Progenitor cell of endocrine pancreas (in vitro differentiated cells): Measurements from ENCODE around the gene GCNA. TPM values are rescaled to one million over a fixed set of nuclear protein-coding genes. Genes with fewer than 3 reads are reported as not detected.
A peak's percentile ranks its signal among the peaks of the same experiment; 100 is the strongest.

Experiments
- DNase-seq: peaks from one replicate; pipeline ENCODE4 v3.0.0; 2021; ENCODE audit warnings: low spot score; ENCODE audit not compliant: unreplicated experiment
- H3K27ac Mint-ChIP-seq: 2 replicates; pipeline ENCODE4 v1.8.0; 2021; ENCODE audit warnings: mild to moderate bottlenecking, moderate library complexity, mixed read lengths
- H3K27me3 Mint-ChIP-seq: 2 replicates; pipeline ENCODE4 v1.8.0; 2021; ENCODE audit warnings: mixed read lengths
- H3K36me3 Mint-ChIP-seq: 2 replicates; pipeline ENCODE4 v1.8.0; 2022; ENCODE audit warnings: mixed read lengths; ENCODE audit not compliant: insufficient read depth
- H3K4me1 Mint-ChIP-seq: 2 replicates; pipeline ENCODE4 v1.8.0; 2021; ENCODE audit warnings: low read depth, mixed read lengths
- H3K4me3 Mint-ChIP-seq: 2 replicates; pipeline ENCODE4 v1.8.0; 2021; ENCODE audit warnings: low read depth, mild to moderate bottlenecking, moderate library complexity, mixed read lengths
- H3K9me3 Mint-ChIP-seq: 2 replicates; pipeline ENCODE4 v1.8.0; 2021; ENCODE audit warnings: low read depth, mixed read lengths
- total RNA-seq: library from RNA; stranded (reverse); gene quantifications from 2 replicates; pipeline ENCODE4 v1.2.1, GENCODE V29; 2021
- TF ChIP-seq, protein P1 (sequence below): fragments of 200-600 bp; sonication (generic); IDR thresholded peaks from one replicate; pipeline ENCODE4 v1.5.0; 2021; ENCODE audit warnings: antibody characterized with exemption, mild to moderate bottlenecking; ENCODE audit not compliant: unreplicated experiment

The GCNA gene
- total RNA-seq, 1 donor from 2014 or later, result 2.7 TPM

DNA sequence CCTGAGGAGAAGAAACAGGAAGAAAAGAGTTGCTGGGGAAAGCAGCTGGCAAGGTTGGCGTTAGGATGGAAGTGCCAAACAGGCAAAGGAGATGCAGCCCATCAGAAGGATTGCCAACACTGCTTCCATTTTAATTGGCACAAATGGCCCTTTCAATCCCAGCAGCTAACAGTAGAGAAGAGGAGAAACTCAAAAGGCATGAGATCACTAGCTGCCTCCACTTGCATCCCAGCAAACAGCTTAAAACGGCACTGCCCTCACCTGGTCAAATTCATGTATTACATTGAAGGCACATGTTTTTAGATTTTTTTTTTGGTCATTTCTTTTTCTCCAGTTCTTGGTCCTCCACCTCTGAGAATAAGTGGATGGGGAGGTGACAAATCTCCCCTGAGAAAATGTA lies 74.2 kb downstream of the GCNA start:
- H3K4me3 Mint-ChIP-seq, result no peak overlapping the region
- H3K27me3 Mint-ChIP-seq, result no peaks in the 10 kb centered on the region
- H3K4me1 Mint-ChIP-seq, result no peaks in the 10 kb centered on the region
- no peak overlapping the region for H3K27ac Mint-ChIP-seq
- peaks cover 2% of the 10 kb centered on the region for H3K36me3 Mint-ChIP-seq
- DNase-seq, result no peak
- TF ChIP-seq, protein P1, sequence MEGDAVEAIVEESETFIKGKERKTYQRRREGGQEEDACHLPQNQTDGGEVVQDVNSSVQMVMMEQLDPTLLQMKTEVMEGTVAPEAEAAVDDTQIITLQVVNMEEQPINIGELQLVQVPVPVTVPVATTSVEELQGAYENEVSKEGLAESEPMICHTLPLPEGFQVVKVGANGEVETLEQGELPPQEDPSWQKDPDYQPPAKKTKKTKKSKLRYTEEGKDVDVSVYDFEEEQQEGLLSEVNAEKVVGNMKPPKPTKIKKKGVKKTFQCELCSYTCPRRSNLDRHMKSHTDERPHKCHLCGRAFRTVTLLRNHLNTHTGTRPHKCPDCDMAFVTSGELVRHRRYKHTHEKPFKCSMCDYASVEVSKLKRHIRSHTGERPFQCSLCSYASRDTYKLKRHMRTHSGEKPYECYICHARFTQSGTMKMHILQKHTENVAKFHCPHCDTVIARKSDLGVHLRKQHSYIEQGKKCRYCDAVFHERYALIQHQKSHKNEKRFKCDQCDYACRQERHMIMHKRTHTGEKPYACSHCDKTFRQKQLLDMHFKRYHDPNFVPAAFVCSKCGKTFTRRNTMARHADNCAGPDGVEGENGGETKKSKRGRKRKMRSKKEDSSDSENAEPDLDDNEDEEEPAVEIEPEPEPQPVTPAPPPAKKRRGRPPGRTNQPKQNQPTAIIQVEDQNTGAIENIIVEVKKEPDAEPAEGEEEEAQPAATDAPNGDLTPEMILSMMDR, result peak; percentile 58
- H3K9me3 Mint-ChIP-seq, result peaks cover 16% of the 10 kb centered on the region

DNA sequence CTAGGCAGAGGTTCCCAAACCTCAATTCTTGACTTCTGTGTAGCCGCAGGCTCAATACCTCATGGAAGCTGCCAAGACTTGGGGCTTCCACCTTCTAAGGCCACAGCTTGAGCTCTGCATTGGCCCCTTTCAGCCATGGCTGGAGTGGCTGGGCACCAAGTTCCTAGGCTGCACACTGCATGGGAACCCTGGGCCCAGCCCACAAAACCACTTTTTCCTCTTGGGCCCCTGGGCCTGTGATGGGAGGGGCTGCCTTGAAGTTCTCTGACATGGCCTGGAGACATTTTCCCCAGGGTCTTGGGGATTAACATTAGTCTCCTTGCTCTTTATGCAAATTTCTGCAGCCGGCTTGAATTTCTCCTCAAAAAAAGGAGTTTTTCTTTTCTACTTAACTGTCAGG lies 75.1 kb downstream of the GCNA start:
- Mint-ChIP-seq H3K27me3 (no peaks in the 10 kb centered on the region), H3K27ac (no peak overlapping the region), H3K4me3 (no peak overlapping the region), H3K4me1 (no peaks in the 10 kb centered on the region), H3K9me3 (peaks cover 12% of the 10 kb centered on the region), H3K36me3 (peaks cover 2% of the 10 kb centered on the region)
- TF ChIP-seq, protein P1, result no peak
- DNase-seq, result no peak

DNA sequence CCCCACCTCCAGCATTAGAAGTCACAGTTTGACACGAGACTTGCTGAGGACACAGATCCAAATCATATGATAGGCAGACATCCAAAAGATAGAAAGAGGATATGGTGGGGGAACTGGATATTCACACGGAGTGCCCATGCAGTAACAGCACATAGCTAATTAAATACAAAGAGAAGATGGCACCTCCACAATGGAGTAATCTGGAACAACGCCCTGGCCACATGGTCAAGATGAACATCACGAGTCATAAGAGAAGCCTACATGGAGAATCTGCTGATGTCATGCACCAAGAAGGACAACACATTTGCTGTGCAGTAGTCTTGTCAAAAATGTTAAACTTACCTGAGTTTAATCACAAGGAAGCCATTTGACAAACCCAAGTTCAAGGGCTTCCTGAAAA lies 79.0 kb downstream of the GCNA start:
- H3K27me3 Mint-ChIP-seq, result no peaks in the 10 kb centered on the region
- TF ChIP-seq, protein P1, result no peak
- peaks cover 15% of the 10 kb centered on the region for H3K9me3 Mint-ChIP-seq
- H3K4me3 Mint-ChIP-seq, result no peak overlapping the region
- H3K36me3 Mint-ChIP-seq, result peaks cover 2% of the 10 kb centered on the region
- no peak overlapping the region for H3K27ac Mint-ChIP-seq
- no peak for DNase-seq
- no peaks in the 10 kb centered on the region for H3K4me1 Mint-ChIP-seq

DNA sequence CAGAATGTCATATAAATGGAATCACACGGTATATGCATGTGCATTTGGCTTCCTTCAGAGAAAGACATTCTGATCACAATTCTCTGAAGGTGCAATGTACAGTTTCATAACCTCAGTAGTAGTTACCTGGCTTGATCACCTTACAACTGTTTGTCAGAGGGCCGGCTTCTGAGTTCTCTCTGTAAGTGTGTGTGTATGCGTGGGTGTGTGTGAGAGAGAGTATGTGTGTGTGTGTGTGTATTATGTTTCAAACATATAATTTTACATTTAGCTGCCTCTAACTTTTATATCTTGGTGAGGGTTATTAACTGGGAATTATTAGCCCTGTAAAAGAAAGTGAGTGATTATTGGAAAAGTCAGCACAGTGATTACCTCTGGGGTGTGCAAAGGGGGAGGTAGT lies 81.1 kb downstream of the GCNA start:
- no peaks in the 10 kb centered on the region for H3K27me3 Mint-ChIP-seq
- H3K27ac Mint-ChIP-seq, result no peak overlapping the region
- H3K4me3 Mint-ChIP-seq, result no peak overlapping the region
- TF ChIP-seq, protein P1, result no peak
- H3K4me1 Mint-ChIP-seq, result no peaks in the 10 kb centered on the region
- DNase-seq, result no peak
- peaks cover 2% of the 10 kb centered on the region for H3K36me3 Mint-ChIP-seq
- H3K9me3 Mint-ChIP-seq, result peaks cover 13% of the 10 kb centered on the region

DNA sequence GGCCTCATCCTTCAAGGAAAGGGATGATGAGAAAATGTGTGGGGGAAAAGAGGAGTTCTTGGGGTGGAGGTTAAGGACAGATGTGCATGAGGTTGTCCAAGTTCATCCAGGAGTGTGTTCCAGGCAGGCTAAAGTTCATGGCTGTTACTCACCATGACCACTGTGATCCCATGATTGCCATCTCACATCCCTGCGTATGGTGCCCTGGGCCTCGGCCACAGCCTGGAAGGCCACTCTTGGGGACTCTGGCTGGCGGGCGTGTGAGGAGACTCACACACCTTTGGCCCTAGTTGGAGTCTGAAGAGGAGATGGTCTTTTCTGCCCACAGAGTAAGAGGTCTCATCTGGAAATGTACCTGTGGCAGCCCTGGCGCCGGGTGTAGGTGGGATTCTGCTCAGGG lies 81.7 kb downstream of the GCNA start:
- Mint-ChIP-seq H3K9me3 (peaks cover 11% of the 10 kb centered on the region), H3K4me1 (no peaks in the 10 kb centered on the region), H3K27me3 (no peaks in the 10 kb centered on the region), H3K27ac (no peak overlapping the region), H3K36me3 (peaks cover 2% of the 10 kb centered on the region), H3K4me3 (no peak overlapping the region)
- DNase-seq, result no peak
- TF ChIP-seq, protein P1, result no peak
